HG03045 (cell line): ENCODE results near the gene COL2A1.

Experiments used
- ATAC-seq: cut with Tn5 transposase; IDR thresholded peaks from one replicate; pipeline ENCODE4 v1.9.1; 2021; ENCODE audit warnings: mild to moderate bottlenecking, moderate library complexity; ENCODE audit not compliant: unreplicated experiment

COL2A1 gene

GRCh38 chr12:47991106-47992061 is 12.9 kb downstream of the COL2A1 start:
- ATAC-seq = no peak

- no peak for ATAC-seq
These were observed 13.7 kb downstream of the COL2A1 start for GRCh38 chr12:47990351-47991105.

- ATAC-seq = no peak
These were observed 14.6 kb downstream of the COL2A1 start for GRCh38 chr12:47989666-47990065.

DNA sequence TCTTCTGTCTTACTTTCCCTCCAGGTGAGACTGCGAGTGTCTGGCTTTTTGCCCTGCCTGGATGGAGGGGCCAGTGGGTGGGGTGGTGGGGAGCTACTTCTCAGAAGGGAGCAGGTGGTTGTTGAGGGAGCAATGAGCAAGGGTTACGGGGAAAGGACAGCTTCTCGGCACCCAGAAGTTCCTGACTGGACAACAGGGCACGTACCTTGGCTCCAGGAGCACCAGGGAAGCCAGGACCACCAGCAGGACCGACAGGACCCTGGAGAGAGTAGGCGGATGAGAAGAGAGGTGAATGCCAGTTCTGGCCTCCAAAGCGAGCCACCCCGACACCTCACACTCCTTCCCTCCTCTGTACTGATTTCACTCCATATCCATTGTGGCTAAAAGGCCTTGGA is 15.3 kb downstream of the COL2A1 start:
- ATAC-seq = no peak

DNA sequence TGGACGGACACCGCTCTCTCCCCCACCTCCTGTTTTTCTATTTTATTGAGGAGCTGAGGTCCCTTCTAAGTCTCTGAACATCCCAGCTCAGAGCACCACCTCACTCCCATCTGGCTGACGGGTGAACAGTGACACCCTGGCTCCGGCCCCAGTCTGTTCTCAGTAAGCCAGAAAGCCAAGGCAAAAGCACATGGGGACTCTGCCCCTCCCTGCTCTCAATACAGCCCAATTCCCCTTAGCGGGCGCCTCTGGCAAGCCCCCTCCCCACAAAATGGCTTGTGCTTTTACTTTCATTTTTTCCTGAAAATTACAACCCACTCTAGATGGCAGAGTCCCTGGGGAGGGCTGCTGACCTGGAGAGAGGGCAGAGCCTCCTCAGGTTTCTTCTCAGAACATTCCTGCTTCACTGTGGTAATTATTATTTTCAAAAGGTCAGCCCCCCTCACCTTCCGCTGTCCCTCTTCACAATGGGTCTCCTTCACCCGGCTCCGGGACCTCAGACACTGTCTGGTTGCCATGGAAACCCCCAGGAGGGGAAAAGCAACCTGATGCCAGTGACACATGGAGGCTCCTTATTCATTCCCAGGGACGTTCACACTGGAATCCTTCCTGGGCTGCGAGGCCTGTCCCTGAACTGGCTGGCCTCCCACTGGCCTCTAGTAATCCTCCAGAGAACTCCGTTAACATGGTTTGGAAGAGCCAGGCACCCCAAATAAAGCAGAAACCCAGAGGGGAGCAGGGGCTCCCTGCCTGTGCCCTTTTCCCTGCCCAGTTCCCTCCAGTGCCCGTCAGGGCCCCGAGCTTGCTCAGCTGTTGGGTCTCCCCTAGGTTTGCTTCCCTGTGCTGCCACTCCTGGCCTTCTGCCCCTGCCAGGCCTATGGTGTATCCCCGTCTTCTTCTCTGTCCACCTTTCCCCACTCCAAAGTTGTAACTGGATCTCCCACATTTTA is 15.9 kb downstream of the COL2A1 start:
- no peak for ATAC-seq

GRCh38 chr12:47987411-47988072 is 16.7 kb downstream of the COL2A1 start:
- no peak for ATAC-seq

DNA sequence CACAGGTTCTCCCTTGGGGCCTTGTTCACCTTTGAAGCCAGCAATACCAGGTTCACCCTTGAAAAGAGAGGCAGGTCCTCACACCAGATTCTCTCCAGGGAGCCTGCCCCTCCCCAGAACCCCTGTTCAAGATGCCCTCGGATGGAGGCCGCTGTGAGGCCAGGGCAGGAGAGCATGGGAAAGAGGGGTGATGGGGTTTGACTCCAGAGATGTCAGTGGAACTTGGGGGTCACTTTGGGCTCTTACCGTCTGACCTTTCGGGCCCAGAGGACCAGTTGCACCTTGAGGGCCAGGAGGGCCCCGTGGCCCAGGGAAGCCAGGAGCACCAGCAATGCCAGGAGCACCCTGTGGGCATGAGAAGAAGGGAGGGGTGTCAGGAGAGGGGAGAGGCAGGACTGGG is 17.4 kb downstream of the COL2A1 start:
- ATAC-seq = no peak

- ATAC-seq = no peak
These were observed 18.0 kb downstream of the COL2A1 start for GRCh38 chr12:47986291-47986660.

DNA sequence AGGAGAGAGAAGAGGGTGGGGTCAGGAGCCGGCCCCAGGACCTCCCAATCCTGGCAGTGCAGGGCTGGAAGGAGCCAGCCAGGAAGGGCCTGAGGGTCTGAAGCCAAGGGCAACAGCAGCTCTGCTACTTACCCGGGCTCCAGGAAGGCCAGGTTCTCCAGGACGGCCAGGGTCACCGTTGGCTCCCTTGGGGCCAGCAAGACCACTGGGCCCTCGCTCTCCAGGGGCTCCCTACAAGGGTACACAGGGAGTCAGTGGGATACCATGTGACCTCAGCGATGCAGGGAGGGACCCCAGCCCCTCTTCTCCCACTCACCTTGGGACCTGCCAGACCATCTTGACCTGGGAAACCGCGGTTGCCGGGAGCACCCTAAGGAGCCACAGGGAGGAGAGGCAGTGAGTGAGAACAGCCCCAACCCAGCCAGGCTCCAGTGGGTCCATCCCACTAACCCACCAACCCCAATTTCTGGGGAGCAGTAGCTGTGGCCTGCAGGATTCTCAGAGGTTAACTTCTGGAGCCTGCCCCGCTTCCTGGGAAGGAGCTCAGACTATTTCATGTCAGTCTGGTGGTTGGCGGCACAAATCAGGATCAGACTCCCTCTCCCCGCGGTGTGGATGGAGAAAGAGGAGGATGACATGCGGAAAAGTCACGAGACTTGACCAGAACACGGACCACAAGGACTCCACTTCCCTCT is 18.5 kb downstream of the COL2A1 start:
- ATAC-seq = no peak

GRCh38 chr12:47984331-47984801 is 19.9 kb downstream of the COL2A1 start:
- ATAC-seq = no peak

GRCh38 chr12:47983541-47984115 is 20.6 kb downstream of the COL2A1 start:
- no peak for ATAC-seq

DNA sequence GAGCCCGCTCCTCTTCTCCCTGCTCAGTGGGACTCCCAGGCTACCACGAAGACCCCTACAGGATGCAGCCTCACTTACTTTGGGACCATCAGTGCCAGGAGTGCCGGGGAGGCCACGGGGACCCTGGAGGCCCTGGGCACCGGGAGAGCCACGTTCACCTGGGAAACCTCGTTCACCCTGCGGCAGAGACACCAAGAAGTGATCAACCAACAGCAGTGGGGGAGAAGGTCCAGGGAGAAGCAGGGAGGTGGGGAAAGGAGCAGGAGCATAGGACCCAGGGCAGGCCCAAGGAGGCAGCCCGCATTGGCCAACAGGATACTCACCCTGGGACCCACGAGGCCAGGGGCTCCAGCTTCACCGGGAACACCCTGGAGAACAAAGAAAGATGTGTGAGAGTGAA is 21.5 kb downstream of the COL2A1 start:
- ATAC-seq = no peak

GRCh38 chr12:47982311-47982710 is 22.0 kb downstream of the COL2A1 start:
- no peak for ATAC-seq

DNA sequence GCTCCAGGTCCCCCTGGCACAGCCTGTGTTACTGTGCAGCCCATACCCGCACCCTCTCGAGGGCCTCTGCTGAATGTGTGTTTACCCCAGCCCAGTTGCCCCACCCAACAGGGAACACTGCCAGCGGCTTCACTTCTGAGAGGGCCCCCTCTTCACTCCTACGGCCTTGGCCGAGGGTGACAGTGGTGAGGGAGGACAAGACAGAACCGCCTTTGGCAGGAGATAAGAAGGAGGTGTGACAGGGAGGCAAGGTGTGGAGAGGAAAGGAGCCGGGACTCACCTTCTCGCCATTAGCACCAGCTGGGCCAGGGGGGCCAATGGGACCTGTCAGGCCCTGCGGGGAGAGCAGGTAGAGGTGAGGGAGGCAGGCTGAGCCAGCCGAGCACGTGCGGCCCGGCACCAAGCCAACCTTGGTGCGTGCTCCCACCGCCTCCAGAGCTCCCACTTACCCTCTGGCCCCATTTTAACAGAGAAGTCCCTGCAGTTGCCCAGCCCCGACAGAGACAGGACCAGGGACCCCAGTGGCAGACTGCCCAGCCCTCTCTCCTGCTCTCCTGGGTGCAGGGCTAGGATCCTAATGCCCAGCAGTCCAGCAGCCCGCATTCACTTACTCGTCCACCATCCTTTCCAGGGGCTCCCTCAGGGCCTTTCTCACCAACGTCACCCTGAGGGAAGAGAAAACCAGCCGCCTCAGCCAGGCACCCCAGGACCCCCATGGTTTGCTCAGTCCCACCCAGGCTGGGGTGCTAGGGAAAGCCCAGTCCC is 22.6 kb downstream of the COL2A1 start:
- ATAC-seq = no peak

GRCh38 chr12:47980779-47981495 is 23.3 kb downstream of the COL2A1 start:
- no peak for ATAC-seq

DNA sequence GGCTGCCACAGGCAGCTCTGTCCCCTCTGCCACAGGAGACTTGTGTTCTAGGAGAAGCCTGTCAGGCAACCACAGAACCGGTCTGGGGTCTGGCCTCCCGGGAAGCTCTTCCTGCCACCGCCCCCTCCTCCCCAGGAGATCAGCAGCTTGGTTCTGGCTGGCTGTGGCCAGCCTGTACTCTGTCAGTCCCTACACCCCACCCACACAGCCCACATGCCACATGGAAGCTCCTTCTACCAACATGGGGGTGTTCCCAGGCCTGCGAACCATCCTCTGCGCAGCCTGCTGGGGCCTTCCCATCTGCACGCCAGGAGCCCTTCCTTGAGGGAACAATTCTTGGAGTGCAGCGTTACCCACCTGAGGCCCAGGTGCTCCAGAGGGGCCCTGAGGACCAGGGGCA is 24.1 kb downstream of the COL2A1 start:
- no peak for ATAC-seq

- ATAC-seq = no peak
These were observed 24.6 kb downstream of the COL2A1 start for GRCh38 chr12:47979686-47980085.

- ATAC-seq = no peak
These were observed 25.1 kb downstream of the COL2A1 start for GRCh38 chr12:47979166-47979565.
